Measurements from ENCODE around the gene BABAM2.

Gene BABAM2

DNA sequence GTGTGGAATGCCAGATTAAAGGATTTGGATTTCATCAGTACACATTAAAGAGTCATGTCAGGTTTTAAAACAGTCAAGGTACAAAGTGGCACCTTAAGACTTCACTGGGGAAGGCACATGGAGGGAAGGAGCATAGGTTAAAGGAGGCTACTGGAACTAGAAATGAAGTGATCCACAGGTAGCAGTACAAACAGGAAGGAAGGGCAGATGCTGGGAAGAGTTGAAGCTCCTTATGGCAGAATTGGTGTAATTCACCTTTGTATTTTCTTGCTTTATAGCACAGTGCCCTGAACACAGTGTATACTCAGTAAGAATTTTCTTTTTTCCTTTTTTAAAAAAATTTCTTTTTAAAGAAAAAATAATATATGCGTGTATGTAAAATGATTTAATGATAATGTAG is 177.1 kb downstream of the BABAM2 start:
- DNase-seq (ENCODE audit: low read depth in 2 of 2): no peak

GRCh38 chr2:28068088-28068487 is 177.6 kb downstream of the BABAM2 start:
- no peak for DNase-seq (ENCODE audit: low read depth in 2 of 2)

DNA sequence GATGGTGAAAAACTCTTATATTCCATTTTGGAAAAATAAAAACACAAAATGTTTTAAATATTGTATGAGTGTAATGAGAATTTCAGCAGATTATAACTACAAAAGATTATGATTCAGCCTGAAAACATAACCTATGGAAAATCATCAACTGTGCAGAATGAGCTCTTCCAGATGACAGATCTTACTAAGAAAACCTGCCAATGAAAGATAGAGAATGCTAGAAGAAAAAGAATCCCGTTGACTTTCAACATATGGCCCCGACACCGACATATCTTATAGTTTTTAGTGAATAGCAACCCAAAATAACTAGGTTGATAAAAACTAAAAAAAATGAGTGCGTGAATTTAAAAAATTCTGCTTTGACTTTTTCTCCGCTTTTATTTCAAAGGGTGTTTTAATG is 178.0 kb downstream of the BABAM2 start:
- DNase-seq (ENCODE audit: low read depth in 2 of 2): no peak

GRCh38 chr2:28071221-28071620 is 180.7 kb downstream of the BABAM2 start:
- DNase-seq (ENCODE audit: low read depth in 2 of 2): no peak

GRCh38 chr2:28074137-28074536 is 183.6 kb downstream of the BABAM2 start:
- DNase-seq (ENCODE audit: low read depth in 2 of 2): no peak

- DNase-seq (ENCODE audit: low read depth in 2 of 2): no peak
Observed at GRCh38 chr2:28080911-28081310, 190.4 kb downstream of the BABAM2 start.

DNA sequence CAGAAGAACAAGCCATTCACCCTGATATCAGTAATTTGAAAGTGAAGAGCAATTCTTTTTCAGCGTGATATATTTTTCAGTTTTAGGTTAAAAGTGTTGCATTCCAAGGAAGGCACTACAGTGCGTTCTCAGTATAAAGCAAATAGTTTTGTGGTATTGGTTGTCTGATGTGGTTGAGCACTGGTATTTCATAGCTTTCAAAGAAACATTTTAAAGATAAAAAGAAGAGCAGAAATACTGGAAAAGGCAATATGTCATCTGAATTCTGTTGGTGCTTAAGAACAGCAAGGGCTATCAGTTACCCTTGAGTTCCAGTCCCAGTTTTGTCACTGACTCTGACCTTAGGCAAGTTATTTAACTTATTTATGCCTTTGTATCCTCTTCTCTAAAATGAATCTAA is 191.6 kb downstream of the BABAM2 start:
- no peak for DNase-seq (ENCODE audit: low read depth in 2 of 2)

- DNase-seq (ENCODE audit: low read depth in 2 of 2): no peak
Observed at GRCh38 chr2:28083476-28083875, 192.9 kb downstream of the BABAM2 start.

DNA sequence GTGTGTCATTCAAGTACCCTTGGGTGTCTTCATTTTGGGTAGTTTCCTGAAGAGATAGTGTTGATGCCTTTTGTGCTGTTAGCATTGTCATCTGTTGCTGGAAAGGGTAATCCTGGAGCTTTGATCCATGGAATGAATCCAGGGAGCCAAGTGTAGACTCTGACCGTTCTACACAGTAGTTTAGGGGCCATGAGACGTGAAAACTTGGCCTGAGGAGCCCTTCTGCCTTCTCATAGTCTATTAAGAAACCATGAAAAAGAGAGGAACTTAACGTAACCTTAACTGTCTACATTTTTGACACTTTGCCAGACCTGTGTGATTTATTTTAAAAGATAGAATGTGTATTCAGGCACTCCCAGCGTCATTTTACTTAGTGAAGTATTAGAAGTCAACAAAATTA is 194.0 kb downstream of the BABAM2 start:
- DNase-seq (ENCODE audit: low read depth in 2 of 2): no peak

DNA sequence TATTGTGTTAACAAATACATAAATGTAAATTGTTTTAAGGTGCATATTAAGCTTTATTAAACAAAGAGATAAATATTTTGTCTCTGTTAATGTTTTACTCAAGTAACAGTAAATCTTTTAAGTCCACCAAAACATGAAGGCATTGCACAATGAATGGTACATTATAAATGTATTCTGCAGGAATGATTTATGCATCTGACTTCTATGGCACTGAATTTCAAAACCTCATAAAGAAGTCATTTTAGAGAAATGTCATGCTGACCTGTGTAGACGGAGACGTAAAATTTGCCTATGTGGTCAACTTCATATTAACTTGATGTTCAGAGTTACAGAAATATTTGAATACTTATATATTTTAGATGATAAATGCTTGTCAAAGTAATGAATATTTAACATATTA is 194.7 kb downstream of the BABAM2 start:
- DNase-seq (ENCODE audit: low read depth in 2 of 2): no peak

DNA sequence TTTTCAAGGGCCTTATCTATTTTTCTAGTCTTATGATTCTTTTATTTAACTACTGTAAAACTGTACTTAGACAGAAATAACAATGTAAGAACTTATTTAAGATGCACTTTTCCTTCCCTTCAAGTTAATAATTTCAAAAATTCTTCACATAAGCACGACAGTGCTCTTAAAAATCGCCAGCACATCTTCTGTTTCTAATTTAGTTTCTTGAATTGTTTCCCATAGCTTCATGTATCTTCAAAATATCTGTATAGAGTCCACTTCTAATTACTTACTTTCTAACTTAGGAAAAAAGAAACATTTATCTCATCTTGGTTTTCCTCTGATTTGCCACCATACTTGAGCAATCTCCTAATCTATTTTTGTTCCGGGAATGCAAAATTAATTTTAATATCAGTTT is 196.1 kb downstream of the BABAM2 start:
- DNase-seq (ENCODE audit: low read depth in 2 of 2): no peak

DNA sequence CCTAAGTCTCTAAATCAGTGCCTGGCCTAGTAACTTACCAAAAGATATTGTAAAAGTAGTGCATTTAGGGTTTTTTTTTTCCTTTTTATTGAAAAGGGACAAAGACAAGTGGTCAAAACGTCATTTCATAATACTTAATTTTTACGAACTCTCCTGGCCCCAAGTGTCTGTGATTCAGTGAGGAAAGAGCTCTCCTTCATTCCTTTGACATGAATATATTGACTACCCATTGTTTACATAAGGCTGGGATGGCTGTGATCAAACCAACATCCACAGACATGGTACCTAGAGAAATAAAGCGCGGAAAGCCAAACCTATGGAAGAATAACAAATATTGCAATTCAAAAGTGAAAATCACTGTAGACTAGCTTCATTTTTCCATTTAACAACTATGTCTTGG is 198.4 kb downstream of the BABAM2 start:
- no peak for DNase-seq (ENCODE audit: low read depth in 2 of 2)

DNA sequence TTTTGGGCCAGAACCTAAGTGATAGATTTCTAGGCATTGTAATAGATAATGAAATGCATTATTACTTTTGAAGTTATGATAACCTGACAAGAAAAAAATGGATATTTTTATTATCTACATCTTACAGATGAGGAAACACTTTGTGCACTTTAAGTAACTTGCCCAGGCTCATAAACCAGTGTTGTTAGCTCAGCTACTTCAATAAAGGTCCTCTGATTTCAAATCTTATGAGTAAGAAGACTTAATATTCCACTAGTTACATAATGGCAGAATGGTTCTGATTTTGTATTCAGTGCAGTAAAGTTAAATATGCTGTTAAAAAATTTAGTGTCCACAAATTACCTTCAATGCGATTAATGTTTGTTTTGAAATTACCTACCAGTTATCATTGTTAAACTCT is 199.0 kb downstream of the BABAM2 start:
- no peak for DNase-seq (ENCODE audit: low read depth in 2 of 2)

- no peak for DNase-seq (ENCODE audit: low read depth in 2 of 2)
Observed at GRCh38 chr2:28093308-28093707, 202.8 kb downstream of the BABAM2 start.

GRCh38 chr2:28093768-28094167 is 203.2 kb downstream of the BABAM2 start:
- no peak for DNase-seq (ENCODE audit: low read depth in 2 of 2)

DNA sequence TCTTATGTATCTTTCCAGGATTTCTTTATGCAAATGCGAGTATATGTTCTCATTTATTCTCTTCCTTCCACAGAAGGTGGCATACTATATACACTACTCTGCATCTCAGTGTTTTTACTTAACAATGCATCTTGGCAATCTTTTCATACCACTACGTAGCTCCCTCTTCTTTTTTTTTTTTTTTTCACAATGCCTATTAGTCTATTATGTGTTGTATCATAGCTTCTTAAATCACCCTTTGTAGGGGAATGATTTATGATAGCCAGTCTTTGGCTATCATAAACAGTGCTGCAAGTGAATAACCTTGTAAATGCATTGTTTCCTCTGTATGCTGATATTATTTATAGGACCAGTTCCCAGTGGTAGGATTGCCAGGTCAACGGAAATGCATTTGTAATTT is 204.2 kb downstream of the BABAM2 start:
- no peak for DNase-seq (ENCODE audit: low read depth in 2 of 2)

GRCh38 chr2:28095622-28096021 is 205.1 kb downstream of the BABAM2 start:
- no peak for DNase-seq (ENCODE audit: low read depth in 2 of 2)

DNA sequence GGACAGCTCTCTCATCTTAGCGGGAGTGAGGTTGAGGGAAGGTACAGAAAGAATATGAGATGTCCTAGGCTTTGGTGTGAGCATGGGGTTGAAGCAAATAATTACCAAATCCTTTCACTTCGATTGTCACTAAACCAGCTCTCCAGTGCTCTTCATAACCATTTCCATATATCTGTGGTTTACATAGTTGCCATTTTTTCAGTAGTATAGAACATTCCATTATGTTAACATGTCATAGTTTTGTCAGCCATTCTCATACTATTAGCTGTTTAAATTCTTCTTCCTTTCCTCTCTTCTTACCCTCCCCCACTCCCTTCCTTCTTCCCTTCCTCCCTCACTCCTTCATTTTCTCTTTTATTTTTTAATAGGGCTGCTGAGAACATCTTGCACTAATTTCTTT is 205.9 kb downstream of the BABAM2 start:
- no peak for DNase-seq (ENCODE audit: low read depth in 2 of 2)

- DNase-seq (ENCODE audit: low read depth in 2 of 2): no peak
Observed at GRCh38 chr2:28098501-28099225, 208.1 kb downstream of the BABAM2 start.

DNA sequence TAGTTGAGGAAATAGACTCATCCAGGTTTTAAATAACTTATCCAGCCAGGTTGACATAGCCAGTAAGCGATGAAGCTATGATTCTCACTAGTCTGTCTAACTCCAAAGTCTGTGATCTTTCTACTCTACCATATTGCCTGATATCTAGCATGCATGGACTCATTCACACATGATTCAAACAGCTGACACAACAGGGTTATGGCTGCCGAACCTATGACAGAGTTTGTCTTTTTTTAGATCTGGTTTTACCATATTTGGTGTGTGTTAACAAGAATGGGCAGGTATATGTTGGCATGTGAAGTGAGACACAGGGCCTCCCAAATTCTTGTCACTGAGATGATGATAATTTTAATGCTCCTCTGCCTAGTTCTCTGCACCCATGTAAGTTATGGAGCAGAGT is 210.6 kb downstream of the BABAM2 start:
- no peak for DNase-seq (ENCODE audit: low read depth in 2 of 2)

DNA sequence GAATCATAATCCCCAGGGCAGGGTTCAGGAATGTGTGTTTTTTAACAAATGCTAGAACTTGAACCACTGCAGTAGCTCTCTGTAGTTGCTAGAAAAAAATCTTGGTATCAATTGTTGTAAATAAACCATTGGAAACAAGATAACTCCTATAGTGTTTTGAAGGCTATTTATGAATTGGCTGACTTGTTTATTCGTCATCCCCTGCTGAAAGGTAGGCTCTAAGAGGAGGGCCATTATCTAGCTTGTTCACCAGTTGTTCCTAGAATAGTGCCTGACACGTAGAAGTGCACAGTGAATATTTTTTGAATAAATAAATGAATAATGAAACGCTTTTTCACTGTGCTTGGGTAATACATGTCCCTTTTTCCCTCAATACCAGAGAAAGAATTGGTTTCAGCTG is 211.4 kb downstream of the BABAM2 start:
- no peak for DNase-seq (ENCODE audit: low read depth in 2 of 2)

GRCh38 chr2:28102455-28102874 is 211.9 kb downstream of the BABAM2 start:
- no peak for DNase-seq (ENCODE audit: low read depth in 2 of 2)

GRCh38 chr2:28103611-28104010 is 213.1 kb downstream of the BABAM2 start:
- DNase-seq (ENCODE audit: low read depth in 2 of 2): no peak

DNA sequence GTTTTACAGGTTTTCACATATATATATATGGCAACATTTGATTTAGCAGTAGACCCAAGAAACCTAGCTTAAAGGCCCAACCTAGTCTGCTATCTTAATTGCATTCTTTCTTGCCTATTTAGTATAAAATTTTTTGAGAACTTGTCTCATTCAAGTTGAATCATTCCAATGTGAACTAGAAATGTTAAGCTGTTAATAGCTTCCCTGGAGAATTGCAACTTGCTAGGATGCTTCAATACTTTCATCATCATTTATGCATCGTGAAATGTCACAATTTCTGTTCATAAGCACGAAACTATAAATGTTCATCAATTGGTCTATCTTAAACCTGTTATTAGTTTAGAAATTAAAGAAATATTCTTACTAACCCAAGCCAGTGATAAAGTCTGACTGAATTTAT is 217.6 kb downstream of the BABAM2 start:
- no peak for DNase-seq (ENCODE audit: low read depth in 2 of 2)
